ENCODE data around the gene ZBTB2.
A peak's percentile ranks its signal among the peaks of the same experiment; 100 is the strongest.

Gene ZBTB2

GRCh38 chr6:151391471-151392413 lies at the start of gene ZBTB2:
TSS of gene ZBTB2 (minus strand) at chr6:151391559. CDS start at chr6:151373637, 17,922 bp downstream.
- peak; percentile 67 for DNase-seq (ENCODE audit: low spot score)

DNA sequence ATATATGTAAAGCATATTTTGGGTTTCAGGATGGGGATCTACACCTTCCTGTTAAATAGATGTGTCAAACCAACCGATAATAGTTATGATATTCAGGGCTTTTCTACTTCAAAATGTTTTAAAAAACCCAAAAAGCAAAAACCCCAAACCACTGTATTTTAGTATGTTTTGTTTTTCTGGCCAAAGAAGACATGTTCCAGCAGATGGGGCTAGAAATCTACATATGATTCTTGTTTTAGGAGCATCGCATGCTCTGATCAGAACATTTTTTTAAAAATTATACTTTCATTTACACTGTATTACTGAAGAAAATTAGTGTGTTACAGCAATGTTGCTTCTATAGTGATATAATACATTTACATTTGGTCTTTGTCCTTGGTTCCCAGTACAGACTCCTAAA lies 49.6 kb upstream of the ZBTB2 start:
- no peak for DNase-seq (ENCODE audit: low spot score)

- DNase-seq (ENCODE audit: low spot score) = no peak
Observed at GRCh38 chr6:151440498-151440897, 49.1 kb upstream of the ZBTB2 start.

GRCh38 chr6:151437401-151437800 lies 46.0 kb upstream of the ZBTB2 start:
- DNase-seq (ENCODE audit: low spot score) = no peak

DNA sequence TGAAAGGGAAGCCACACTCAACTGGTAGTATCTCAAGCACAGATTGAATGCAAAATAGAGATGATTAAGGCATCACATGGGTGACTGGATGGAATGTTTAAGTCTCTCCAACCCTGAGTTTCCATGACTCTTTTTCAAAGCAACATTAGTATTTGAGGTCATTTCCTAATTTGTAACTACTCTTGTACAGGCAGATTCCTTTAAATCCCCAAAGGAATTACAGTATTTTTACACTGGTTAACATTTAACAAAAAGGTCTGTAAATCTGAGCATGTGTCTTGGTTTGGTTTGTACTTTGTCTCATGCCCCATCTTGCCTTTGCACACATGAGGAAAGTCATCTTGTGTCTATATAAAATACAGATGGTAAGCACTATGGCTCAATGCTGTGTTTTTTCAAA lies 45.4 kb upstream of the ZBTB2 start:
- DNase-seq (ENCODE audit: low spot score) = no peak

GRCh38 chr6:151436300-151436699 lies 44.9 kb upstream of the ZBTB2 start:
- no peak for DNase-seq (ENCODE audit: low spot score)

- DNase-seq (ENCODE audit: low spot score) = no peak
Observed at GRCh38 chr6:151434369-151434768, 43.0 kb upstream of the ZBTB2 start.

GRCh38 chr6:151432651-151433050 lies 41.3 kb upstream of the ZBTB2 start:
- DNase-seq (ENCODE audit: low spot score) = no peak

- DNase-seq (ENCODE audit: low spot score) = no peak
Observed at GRCh38 chr6:151431337-151431736, 40.0 kb upstream of the ZBTB2 start.

GRCh38 chr6:151430886-151431285 lies 39.5 kb upstream of the ZBTB2 start:
- DNase-seq (ENCODE audit: low spot score) = no peak

GRCh38 chr6:151428093-151428735 lies 36.9 kb upstream of the ZBTB2 start:
- DNase-seq (ENCODE audit: low spot score) = no peak

- no peak for DNase-seq (ENCODE audit: low spot score)
Observed at GRCh38 chr6:151425561-151425960, 34.2 kb upstream of the ZBTB2 start.

GRCh38 chr6:151422981-151423380 lies 31.6 kb upstream of the ZBTB2 start:
- DNase-seq (ENCODE audit: low spot score) = no peak

GRCh38 chr6:151417477-151417876 lies 26.1 kb upstream of the ZBTB2 start:
- DNase-seq (ENCODE audit: low spot score) = no peak

DNA sequence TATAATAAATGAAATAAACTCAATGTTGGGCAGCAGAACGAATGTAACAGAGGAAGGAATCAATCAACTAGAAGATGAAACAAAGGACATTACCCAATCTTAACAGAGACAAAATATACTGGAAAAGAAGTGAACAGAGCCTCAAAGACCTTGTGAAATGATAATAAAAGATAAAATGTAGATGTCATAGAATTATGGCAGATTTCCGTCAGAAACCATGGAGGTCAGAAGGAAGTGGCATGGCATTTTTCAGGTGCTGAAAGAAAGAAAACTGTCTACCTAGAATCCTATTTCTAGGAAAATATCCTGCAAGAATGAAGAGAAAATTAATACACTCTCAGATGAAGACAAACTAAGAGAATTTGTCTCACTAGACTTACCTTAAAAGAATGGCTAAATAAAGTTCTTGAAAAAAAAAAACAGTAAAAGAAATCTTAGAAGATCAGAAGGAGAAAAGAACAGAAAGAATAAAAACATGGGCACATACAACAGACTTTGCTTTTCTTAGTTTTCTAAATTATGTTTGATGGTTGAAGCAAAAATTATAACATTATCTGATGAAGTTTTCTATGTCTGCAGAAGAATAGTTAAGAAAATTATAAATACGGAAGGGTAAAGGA lies 23.4 kb upstream of the ZBTB2 start:
- no peak for DNase-seq (ENCODE audit: low spot score)

DNA sequence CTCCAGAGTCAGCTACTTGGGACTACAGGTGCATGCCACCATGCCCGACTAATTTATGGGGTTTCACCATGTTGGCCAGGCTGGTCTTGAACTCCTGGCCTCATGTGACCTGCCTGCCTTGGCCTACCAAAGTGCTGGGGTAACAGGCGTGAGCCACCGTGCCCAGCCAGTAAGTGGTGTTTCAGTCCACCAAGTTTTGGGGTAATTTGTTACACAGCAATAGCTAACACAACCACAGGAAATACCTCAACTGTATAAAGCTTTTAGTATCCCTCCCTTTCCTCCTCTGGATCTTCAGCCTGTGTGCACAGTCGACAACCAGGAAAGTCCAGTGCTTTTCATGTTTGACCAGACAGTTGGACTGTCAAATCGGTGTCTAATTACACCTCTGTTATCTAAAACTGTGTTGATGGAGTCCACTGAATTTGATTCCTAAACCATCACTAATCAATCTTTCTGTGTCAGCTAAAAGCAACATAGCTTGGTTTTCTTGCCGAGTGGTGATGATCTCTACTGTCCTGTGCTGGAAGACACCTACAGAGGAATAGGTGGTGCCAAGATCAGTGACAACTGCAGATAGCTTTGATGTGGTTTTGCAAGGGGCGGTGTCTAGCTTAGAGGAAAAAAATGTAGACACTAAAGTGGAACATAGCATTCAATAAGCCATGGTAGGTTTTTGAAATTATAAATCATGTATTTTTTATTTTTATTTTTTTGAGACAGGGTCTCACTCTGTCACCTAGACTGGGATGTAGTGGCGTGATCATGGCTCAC lies 22.2 kb upstream of the ZBTB2 start:
- no peak for DNase-seq (ENCODE audit: low spot score)

DNA sequence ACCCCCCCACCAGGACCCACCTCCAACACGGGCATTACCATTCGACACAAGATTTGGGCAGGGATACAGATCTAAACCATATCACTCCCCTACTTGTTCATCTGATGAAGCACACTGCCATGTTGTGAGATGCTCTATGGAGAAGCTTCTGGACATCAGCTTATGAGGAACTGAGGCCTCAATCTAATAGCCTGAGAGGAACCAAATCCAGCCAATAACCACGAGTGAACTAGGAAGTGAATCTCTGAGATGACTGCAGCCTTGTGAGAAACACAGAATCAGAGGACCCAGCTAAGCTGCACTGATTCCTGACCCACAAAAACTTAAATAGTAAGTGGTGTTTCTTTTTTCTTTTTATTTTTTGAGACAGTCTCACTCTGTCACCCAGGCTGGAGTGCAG lies 21.6 kb upstream of the ZBTB2 start:
- no peak for DNase-seq (ENCODE audit: low spot score)

DNA sequence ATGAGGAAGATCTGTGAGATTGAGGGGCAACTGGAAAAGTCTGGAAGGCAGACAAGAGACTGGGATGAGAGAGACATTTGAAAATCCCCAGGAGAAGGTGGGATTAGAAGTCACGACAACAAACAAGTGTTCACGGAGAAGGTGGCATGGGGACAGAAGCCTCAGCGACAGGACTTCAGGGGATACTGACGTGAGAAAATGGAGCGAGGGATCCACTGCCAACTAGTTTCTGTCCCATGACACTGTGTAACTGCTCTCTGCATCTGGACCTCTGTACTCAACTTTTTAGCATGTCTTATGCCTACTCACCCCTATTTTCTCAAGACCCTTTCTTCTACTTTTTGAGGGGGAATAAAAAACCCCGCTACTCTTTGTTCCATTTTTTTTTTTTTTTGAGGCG lies 18.3 kb upstream of the ZBTB2 start:
- no peak for DNase-seq (ENCODE audit: low spot score)

- DNase-seq (ENCODE audit: low spot score) = no peak
Observed at GRCh38 chr6:151409260-151409659, 17.9 kb upstream of the ZBTB2 start.

DNA sequence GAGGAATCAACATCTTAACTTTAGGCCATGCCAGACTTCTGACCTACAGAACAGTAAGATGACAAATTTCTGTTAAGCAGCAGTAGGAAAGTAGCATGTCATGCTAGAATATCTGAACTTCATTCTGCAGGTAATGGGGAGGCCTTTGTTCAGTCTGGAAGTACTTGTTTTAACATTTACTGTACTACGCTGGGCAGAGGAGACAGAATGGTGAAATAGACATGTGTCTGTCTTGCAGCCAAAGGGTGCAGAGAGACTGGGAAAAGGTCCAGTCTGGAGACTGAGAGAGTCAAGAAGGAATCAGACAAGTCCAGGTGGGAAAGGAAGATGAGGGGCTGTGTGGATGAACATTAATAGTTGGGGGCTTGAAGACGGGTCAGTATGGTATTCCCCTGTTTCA lies 17.5 kb upstream of the ZBTB2 start:
- no peak for DNase-seq (ENCODE audit: low spot score)

GRCh38 chr6:151403919-151404308 lies 12.6 kb upstream of the ZBTB2 start:
- DNase-seq (ENCODE audit: low spot score) = no peak

DNA sequence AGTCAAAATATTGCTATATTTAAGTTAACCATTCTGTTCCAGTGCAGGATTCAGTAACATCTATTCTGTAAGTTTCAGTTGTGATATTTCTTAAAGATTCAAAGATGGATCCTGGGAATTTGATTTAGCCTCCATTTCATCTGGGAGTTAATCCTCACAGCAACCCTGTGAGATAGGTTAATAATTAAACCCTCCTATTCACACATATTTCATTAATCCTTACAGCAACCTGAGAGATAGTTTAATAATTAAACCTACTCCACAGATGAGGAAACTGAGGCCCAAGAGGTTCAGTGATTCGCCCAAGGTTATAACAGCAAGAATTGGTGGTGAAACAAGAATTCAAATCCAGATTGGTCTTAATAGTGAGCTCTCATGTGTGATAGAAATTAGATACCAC lies 10.9 kb upstream of the ZBTB2 start:
- no peak for DNase-seq (ENCODE audit: low spot score)
